Neutrophil (primary cell): Measurements from ENCODE around the gene PBLD.
"Not testable (repeated sequence)": the region's sequence is repeated elsewhere in the genome, so short reads cannot be mapped to it uniquely, and the experiment has no call there.

Experiments
- H3K27ac ChIP-seq: fragments of 200-600 bp; sonication (generic); 2 replicates; pipeline ENCODE4 v1.5.1; 2016; ENCODE audit warnings: mild to moderate bottlenecking, moderate library complexity
- H3K27me3 ChIP-seq: fragments of 200-600 bp; sonication (generic); 2 replicates; pipeline ENCODE4 v1.6.0; 2016; ENCODE audit warnings: mild to moderate bottlenecking
- H3K36me3 ChIP-seq: fragments of 200-600 bp; sonication (generic); 2 replicates; pipeline ENCODE4 v1.5.1; 2017
- H3K4me1 ChIP-seq, 2 experiments: fragments of 200-600 bp in 1 of 2; sonication (generic) in 1 of 2; 1 replicate in 1 of 2; 2 replicates in 1 of 2; pipeline versions ENCODE4 v1.5.1 to v1.6.1; 2013 to 2016; ENCODE audit warnings: low read depth in 1 of 2, low read length in 1 of 2, mild to moderate bottlenecking in 1 of 2, moderate library complexity in 1 of 2; ENCODE audit not compliant: control insufficient read depth in 1 of 2, insufficient read depth in 1 of 2
- H3K4me3 ChIP-seq, 2 experiments: fragments of 200-600 bp in 1 of 2; sonication (generic) in 1 of 2; 1 replicate in 1 of 2; 2 replicates in 1 of 2; pipeline ENCODE4 v1.5.1; 2013 to 2016; ENCODE audit warnings: low read depth in 1 of 2, low read length in 1 of 2, mild to moderate bottlenecking in 1 of 2, moderate library complexity in 1 of 2
- H3K9me3 ChIP-seq: fragments of 200-600 bp; sonication (generic); 2 replicates; pipeline ENCODE4 v1.5.1; 2016
- TF ChIP-seq, protein P1 (sequence below): fragments of 200-600 bp; sonication (generic); IDR thresholded peaks from 2 replicates; pipeline ENCODE4 v1.5.1; 2016; ENCODE audit warnings: antibody characterized with exemption

The PBLD gene

DNA sequence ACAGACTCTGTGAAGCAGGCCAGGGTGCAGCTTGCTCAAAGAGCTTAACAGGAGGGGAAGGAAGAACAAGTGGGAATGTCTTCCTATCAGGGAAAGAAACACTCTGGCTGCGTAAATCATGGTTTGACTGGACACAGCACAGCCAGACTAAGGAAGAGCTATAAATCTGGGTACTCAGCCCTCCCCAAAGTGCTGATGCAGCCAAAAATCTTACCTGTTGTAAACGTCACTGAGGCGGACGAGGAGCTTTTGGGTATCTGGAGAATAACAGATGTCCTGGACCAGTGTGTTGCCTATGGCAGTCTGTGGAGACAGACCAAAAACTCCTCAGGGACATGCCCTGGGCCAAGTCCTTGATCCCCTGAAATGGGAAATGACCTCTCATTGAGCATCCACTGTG, 44.0 kb downstream of the PBLD start:
- Histone ChIP-seq H3K27ac (no peak overlapping the region), H3K4me3 (no peak overlapping the region), H3K4me1 (no peaks in the 10 kb centered on the region), H3K9me3 (no peaks in the 10 kb centered on the region), H3K36me3 (no peaks in the 10 kb centered on the region), H3K27me3 (no peaks in the 10 kb centered on the region)
- TF ChIP-seq, protein P1, sequence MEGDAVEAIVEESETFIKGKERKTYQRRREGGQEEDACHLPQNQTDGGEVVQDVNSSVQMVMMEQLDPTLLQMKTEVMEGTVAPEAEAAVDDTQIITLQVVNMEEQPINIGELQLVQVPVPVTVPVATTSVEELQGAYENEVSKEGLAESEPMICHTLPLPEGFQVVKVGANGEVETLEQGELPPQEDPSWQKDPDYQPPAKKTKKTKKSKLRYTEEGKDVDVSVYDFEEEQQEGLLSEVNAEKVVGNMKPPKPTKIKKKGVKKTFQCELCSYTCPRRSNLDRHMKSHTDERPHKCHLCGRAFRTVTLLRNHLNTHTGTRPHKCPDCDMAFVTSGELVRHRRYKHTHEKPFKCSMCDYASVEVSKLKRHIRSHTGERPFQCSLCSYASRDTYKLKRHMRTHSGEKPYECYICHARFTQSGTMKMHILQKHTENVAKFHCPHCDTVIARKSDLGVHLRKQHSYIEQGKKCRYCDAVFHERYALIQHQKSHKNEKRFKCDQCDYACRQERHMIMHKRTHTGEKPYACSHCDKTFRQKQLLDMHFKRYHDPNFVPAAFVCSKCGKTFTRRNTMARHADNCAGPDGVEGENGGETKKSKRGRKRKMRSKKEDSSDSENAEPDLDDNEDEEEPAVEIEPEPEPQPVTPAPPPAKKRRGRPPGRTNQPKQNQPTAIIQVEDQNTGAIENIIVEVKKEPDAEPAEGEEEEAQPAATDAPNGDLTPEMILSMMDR = no peak

DNA sequence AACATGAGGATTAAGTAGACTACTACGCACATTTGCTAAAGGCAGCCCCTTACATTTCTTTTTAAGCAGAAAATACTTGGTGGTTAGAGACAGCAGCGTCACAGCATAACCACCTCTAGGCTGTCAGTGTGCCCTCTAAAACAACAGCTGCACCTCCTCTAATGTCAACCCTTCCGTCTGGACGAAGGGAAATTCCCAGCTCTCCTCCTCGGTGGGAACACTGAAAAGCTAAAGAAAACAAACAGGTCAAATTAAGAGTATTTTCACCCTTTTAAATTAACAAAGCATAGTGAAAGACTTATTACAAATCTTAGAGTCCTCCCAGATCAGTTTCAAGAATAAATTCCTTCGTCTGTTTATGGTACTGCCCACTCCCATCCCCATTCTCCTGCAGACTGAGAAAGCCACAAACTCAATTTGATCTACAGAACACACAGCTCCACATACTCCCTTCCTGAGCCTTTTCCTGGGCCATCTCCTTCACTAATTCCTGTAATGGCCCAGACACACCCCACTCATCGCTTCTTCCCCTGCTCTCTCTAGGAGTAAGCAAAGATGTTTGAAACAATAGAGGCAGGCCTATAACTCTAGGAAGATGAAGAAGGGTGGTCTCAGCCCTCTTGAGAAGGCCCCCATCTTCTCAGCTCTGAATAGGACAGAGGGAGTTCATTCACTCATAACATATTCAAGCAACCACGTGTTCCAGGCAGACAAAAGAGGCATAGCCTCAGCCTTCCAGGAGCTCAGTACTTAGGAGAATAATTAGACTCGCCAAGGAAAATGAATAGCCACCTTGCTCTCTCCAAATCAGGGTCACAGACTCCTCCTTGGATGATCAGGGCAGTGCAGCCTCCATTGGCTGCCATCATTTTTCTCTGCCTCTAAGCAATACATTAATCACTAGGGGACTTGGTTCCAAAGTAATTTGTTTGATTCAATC, 48.4 kb downstream of the PBLD start:
- no peaks in the 10 kb centered on the region for H3K36me3 ChIP-seq

DNA sequence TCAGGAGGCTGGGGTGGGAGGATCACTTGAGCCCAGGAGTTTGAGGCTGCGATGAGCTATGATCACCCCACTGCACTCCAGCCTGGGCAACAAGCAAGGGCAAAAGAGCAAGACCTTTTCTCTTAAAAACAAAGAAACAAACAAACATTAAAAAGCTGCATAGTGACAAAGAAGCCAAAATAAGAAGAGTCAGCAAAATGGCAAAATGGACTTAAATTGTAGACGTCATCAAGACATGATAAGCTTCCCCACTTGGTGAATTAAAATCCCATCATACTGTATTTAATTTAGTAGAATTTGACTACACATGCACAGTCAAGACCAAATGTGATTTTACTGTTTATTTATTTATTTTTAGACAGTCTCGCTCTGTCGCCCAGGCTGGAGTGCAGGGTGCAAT, 52.0 kb downstream of the PBLD start:
- Histone ChIP-seq H3K27ac (no peak overlapping the region), H3K4me1 (no peaks in the 10 kb centered on the region), H3K36me3 (no peaks in the 10 kb centered on the region), H3K9me3 (peaks cover 6% of the 10 kb centered on the region), H3K4me3 (no peak overlapping the region), H3K27me3 (no peaks in the 10 kb centered on the region)
- TF ChIP-seq, protein P1 = no peak

More for the DNA sequence above, 48.4 kb downstream of the PBLD start:
- no peak overlapping the region for H3K4me3 ChIP-seq
- no peak overlapping the region for H3K27ac ChIP-seq
- H3K4me1 ChIP-seq = no peaks in the 10 kb centered on the region
- no peaks in the 10 kb centered on the region for H3K9me3 ChIP-seq
- no peaks in the 10 kb centered on the region for H3K27me3 ChIP-seq
- TF ChIP-seq, protein P1 = no peak

DNA sequence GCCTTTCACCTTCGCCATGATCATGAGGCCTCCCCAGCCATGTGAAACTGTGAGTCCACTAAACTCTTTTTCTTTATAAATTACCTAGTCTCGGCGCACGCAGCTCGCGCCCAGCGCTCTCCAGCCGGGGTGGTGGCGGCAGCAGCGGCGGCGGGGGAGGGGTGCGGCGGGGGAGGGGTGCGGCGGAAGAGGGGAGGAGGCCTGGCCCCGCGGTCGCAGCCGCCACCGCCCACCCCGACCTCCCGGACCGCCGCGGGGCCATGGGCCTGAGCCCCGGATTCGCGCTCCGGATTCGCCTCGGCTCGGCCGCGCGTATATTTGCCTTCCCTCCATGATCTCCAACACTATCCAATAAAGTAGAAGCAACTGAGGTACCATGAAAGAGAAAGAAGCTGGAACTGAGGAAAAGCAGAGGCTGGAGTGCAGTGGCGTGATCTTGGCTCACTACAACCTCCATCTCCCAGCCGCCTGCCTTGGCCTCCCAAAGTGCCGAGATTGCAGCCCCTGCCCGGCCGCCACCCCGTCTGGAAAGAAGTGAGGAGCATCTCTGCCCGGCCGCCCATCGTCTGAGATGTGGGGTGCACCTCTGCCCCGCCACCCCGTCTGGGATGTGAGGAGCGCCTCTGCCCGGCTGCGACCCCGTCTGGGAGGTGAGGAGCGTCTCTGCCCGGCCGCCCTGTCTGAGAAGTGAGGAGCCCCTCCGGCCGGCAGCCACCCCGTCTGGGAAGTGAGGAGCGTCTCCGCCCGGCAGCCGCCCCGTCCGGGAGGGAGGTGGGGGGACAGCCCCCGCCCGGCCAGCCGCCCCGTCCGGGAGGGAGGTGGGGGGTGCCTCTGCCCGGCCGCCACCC, 53.6 kb downstream of the PBLD start:
- not testable (repeated sequence) for H3K27me3 ChIP-seq, H3K4me3 ChIP-seq, H3K36me3 ChIP-seq, H3K9me3 ChIP-seq, H3K27ac ChIP-seq, H3K4me1 ChIP-seq

DNA sequence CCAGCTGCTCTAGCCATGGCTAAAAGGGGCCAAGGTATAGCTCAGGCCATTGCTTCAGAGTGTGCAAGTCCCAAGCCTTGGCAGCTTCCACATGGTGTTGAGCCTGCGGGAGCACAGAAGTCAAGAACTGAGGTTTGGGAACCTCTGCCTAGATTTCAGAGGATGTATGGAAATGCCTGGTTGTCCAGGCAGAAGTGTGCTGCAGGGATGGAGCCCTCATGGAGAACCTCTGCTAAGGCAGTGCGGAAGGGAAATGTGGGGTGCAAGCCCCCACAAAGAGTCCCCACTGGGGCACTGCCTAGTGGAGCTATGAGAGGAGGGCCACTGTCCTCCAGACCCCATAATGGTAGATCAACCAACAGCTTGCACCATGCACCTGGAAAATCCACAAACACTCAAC, 54.9 kb downstream of the PBLD start:
- H3K4me3 ChIP-seq, H3K4me1 ChIP-seq, H3K27ac ChIP-seq, H3K27me3 ChIP-seq, H3K36me3 ChIP-seq, H3K9me3 ChIP-seq: not testable (repeated sequence)

DNA sequence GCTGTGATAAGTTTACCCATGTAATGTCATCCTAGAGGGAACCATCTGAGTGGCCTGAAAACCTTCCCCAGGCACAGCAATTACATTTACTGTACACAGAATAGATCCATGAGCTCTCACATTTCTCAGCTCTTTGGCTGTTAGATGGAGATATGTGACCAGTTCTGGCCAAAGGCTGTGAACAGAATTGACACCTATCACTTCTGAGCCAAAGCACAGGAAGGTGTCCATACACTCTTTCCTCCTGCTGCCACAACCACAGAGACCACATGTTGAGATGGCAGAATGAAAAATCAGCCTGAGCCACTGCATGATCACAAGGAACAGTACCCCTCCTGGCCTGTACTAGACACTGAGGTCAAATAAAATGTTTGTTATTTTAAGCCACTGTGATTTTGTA, 56.5 kb downstream of the PBLD start:
- H3K4me3 ChIP-seq = no peak overlapping the region
- H3K27ac ChIP-seq = no peak overlapping the region
- peaks cover 6% of the 10 kb centered on the region for H3K9me3 ChIP-seq
- H3K27me3 ChIP-seq = no peaks in the 10 kb centered on the region
- TF ChIP-seq, protein P1 = no peak
- H3K36me3 ChIP-seq = no peaks in the 10 kb centered on the region
- no peaks in the 10 kb centered on the region for H3K4me1 ChIP-seq
